ENCODE results near the gene GRHL1. TPM values are rescaled to one million over a fixed set of nuclear protein-coding genes. Genes with fewer than 3 reads are reported as not detected.

The GRHL1 gene
- total RNA-seq, result 10 to 100 TPM in 1 of 6 experiments, 1 to 10 TPM in 5; 3.5 to 11.2 (median 6.2) TPM
- long read RNA-seq, result 0 reads

GRCh38 chr2:9951522-9952285 lies at the start of gene GRHL1:
Gene GRHL1 (plus strand): TSS chr2:9951693. CDS start chr2:9951834, 141 bp downstream.
- WGBS (ENCODE audit: insufficient coverage, low coverage, low lambda C conversion rate, missing lambda C conversion rate), result no CpG with 5 or more reads among the region's 111 CpGs

GRCh38 chr2:9905413-9905812 lies 46.1 kb upstream of the GRHL1 start:
- H3K4me3 ChIP-seq, result no peak overlapping the region
- H3K4me1 ChIP-seq, result no peaks in the 10 kb centered on the region
- no peaks in the 10 kb centered on the region for H3K9me3 ChIP-seq
- TF ChIP-seq POLR2A (IDR thresholded peaks at IDR 0.05) (no peak), CTCF (IDR thresholded peaks at IDR 0.05) (no peak)
- ATAC-seq (no peak), DNase-seq (no peak)
- intact Hi-C loops (cut with DNase I), result no loop called here
- H3K27me3 ChIP-seq, result no peaks in the 10 kb centered on the region
- H3K27ac ChIP-seq, result no peak overlapping the region
- H3K36me3 ChIP-seq, result no peaks in the 10 kb centered on the region
- 65% methylated on average over 1 of the region's 1 CpG for WGBS (ENCODE audit: insufficient coverage, low coverage, low lambda C conversion rate, missing lambda C conversion rate)

More at GRCh38 chr2:9951522-9952285, at the start of gene GRHL1:
- Histone ChIP-seq H3K9me3 (no peaks in the 10 kb centered on the region), H3K27ac (peak within 1 kb of the TSS; percentile 60 to 76 (median 74)), H3K27me3 (no peaks in the 10 kb centered on the region), H3K4me3 (peak within 1 kb of the TSS; percentile 70 to 80 (median 77)), H3K36me3 (no peaks in the 10 kb centered on the region), H3K4me1 (peaks cover 0 to 12% (median 3%) of the 10 kb centered on the region in 4 donors)
- ATAC-seq (peak; percentile 88 to 94 (median 93)), DNase-seq (peak; percentile 96 to 97 (median 96))
- intact Hi-C loops (cut with DNase I), result no loop called here
- TF ChIP-seq CTCF (IDR thresholded peaks at IDR 0.05), result no peak
- TF ChIP-seq POLR2A (IDR thresholded peaks at IDR 0.05), result peak; percentile 88

- ATAC-seq (no peak), DNase-seq (no peak)
- Histone ChIP-seq H3K27me3 (no peaks in the 10 kb centered on the region), H3K4me3 (no peak overlapping the region), H3K36me3 (no peaks in the 10 kb centered on the region), H3K27ac (no peak overlapping the region), H3K9me3 (no peaks in the 10 kb centered on the region), H3K4me1 (peaks cover 0 to 6% (median 0%) of the 10 kb centered on the region in 4 donors)
- TF ChIP-seq CTCF (IDR thresholded peaks at IDR 0.05) (no peak), POLR2A (IDR thresholded peaks at IDR 0.05) (no peak)
- 95% methylated on average over 4 of the region's 7 CpGs for WGBS (ENCODE audit: insufficient coverage, low coverage, low lambda C conversion rate, missing lambda C conversion rate)
- intact Hi-C loops (cut with DNase I), result no loop called here
These were observed 44.1 kb upstream of the GRHL1 start for GRCh38 chr2:9907402-9907801.

GRCh38 chr2:9908639-9909038 lies 42.9 kb upstream of the GRHL1 start:
- H3K9me3 ChIP-seq, result no peaks in the 10 kb centered on the region
- peaks cover 0 to 10% (median 0%) of the 10 kb centered on the region in 4 donors for H3K4me1 ChIP-seq
- H3K4me3 ChIP-seq, result no peak overlapping the region
- no peak for TF ChIP-seq POLR2A (IDR thresholded peaks at IDR 0.05)
- TF ChIP-seq CTCF (IDR thresholded peaks at IDR 0.05), result no peak
- H3K27ac ChIP-seq, result no peak overlapping the region
- H3K36me3 ChIP-seq, result no peaks in the 10 kb centered on the region
- no peaks in the 10 kb centered on the region for H3K27me3 ChIP-seq
- ATAC-seq, result no peak
- 100% methylated on average over 1 of the region's 1 CpG for WGBS (ENCODE audit: insufficient coverage, low coverage, low lambda C conversion rate, missing lambda C conversion rate)
- no peak for DNase-seq
- intact Hi-C loops (cut with DNase I), result no loop called here
